ENCODE measurements around the gene RAB29.

GRCh38 chr1:205719762-205720161 lies 55.5 kb downstream of the RAB29 start:
- TF ChIP-seq CTCF (IDR thresholded peaks at IDR 0.05) (no peak), ZFX (IDR thresholded peaks at IDR 0.05; ENCODE audit: borderline replicate concordance) (no peak)

All from 22Rv1 (cell line).